Measurements from ENCODE around the gene GORASP2. TPM values are rescaled to one million over a fixed set of nuclear protein-coding genes. Genes with fewer than 3 reads are reported as not detected.
A peak's percentile ranks its signal among the peaks of the same experiment; 100 is the strongest.

The GORASP2 gene
- total and polyA plus RNA-seq, 2 experiments from 2014 or later = 44.5 to 45.2 TPM

- Mint-ChIP-seq H3K27me3 (ENCODE audit: insufficient read depth, low read depth, poor library complexity) (no peaks in the 10 kb centered on the region), H3K27ac (no peak overlapping the region), H3K36me3 (ENCODE audit: low read depth) (no peaks in the 10 kb centered on the region), H3K4me3 (no peak overlapping the region), H3K4me1 (peaks cover 15% of the 10 kb centered on the region), H3K9me3 (no peaks in the 10 kb centered on the region)
- DNase-seq (ENCODE audit: low spot score) = peak; percentile 20
- no peak overlapping the region for H3K27ac ChIP-seq (ENCODE audit: low read depth)
- no peaks in the 10 kb centered on the region for H3K27me3 ChIP-seq (ENCODE audit: insufficient read depth)
- H3K4me3 ChIP-seq = no peak overlapping the region
- peaks cover 12% of the 10 kb centered on the region for H3K4me1 ChIP-seq (ENCODE audit: insufficient read depth)
- ATAC-seq = peak; percentile 61; the same call in 2 of the 3 replicates
- no peaks in the 10 kb centered on the region for H3F3A ChIP-seq (replicated peaks; ENCODE audit: low read depth)
- no peaks in the 10 kb centered on the region for H3K36me3 ChIP-seq (ENCODE audit: insufficient read depth)
- TF ChIP-seq ZNF462 (CRISPR knock-in tag; IDR thresholded peaks at IDR 0.05) (no peak), CTCF (conservative IDR thresholded peaks at IDR 0.05; ENCODE audit: low read depth in 2 of 2) (no peak), STAT1 (IDR thresholded peaks at IDR 0.05; ENCODE audit: unreplicated experiment) (no peak), ETS1 (IDR thresholded peaks at IDR 0.05) (no peak), EZH2phosphoT487 (IDR thresholded peaks at IDR 0.05; ENCODE audit: unreplicated experiment) (no peak), POLR2AphosphoS5 (IDR thresholded peaks at IDR 0.05; ENCODE audit: low read depth) (no peak), JUNB (IDR thresholded peaks at IDR 0.05; ENCODE audit: unreplicated experiment) (no peak), EZH2 (IDR thresholded peaks at IDR 0.05; ENCODE audit: low read depth, unreplicated experiment) (no peak)
- peak overlapping the region; percentile 34; the same call in 1 of the 2 replicates for H2AFZ ChIP-seq
- H3K79me2 ChIP-seq (replicated peaks; ENCODE audit: insufficient read depth) = no peaks in the 10 kb centered on the region
- no peaks in the 10 kb centered on the region for H4K20me1 ChIP-seq (replicated peaks; ENCODE audit: insufficient read depth)
- H3K9me2 ChIP-seq (ENCODE audit: insufficient read depth) = no peaks in the 10 kb centered on the region
- H3K4me2 ChIP-seq = no peak overlapping the region
These were observed 37.2 kb upstream of the GORASP2 start for GRCh38 chr2:170891893-170892292.
